Liver (tissue), 3 donors: ENCODE results near the gene LSMEM2.

Experiments used
- ATF3 ChIP-seq: IDR thresholded peaks from 2 replicates; pipeline ENCODE4 v1.6.1; 2016; ENCODE audit warnings: antibody characterized with exemption
- CTCF ChIP-seq: fragments of 150-350 bp; IDR thresholded peaks from 2 replicates; pipeline ENCODE4 v1.5.1; 2017; ENCODE audit warnings: improper control_type of control experiment, low read depth, low read length; ENCODE audit not compliant: missing input control
- EGR1 ChIP-seq, 2 donors: IDR thresholded peaks; 2 replicates each; pipeline ENCODE4 v1.6.1; 2016 to 2018; ENCODE audit warnings: antibody characterized with exemption in 2 of 2, low read depth in 2 of 2
- FOXA1 ChIP-seq: IDR thresholded peaks from 2 replicates; pipeline ENCODE4 v1.6.1; 2016; ENCODE audit warnings: antibody characterized with exemption
- GABPA ChIP-seq, 2 donors: IDR thresholded peaks in 1 of 2; conservative IDR thresholded peaks in 1 of 2; 2 replicates each; pipeline ENCODE4 v1.6.1; 2016; ENCODE audit warnings: antibody characterized with exemption in 2 of 2, mild to moderate bottlenecking in 1 of 2, moderate library complexity in 1 of 2
- HNF4A ChIP-seq, 2 donors: conservative IDR thresholded peaks; 2 replicates each; pipeline ENCODE4 v1.6.1; 2016; ENCODE audit warnings: antibody characterized with exemption in 2 of 2, mild to moderate bottlenecking in 2 of 2
- HNF4G ChIP-seq: IDR thresholded peaks from 2 replicates; pipeline ENCODE4 v1.6.1; 2016; ENCODE audit warnings: antibody characterized with exemption
- JUND ChIP-seq, 2 donors: IDR thresholded peaks; 2 replicates each; pipeline ENCODE4 v1.6.1; 2016; ENCODE audit warnings: antibody characterized with exemption in 2 of 2
- RAD21 ChIP-seq, 2 donors: IDR thresholded peaks; 2 replicates each; pipeline ENCODE4 v1.6.1; 2016; ENCODE audit warnings: antibody characterized with exemption in 2 of 2, mild to moderate bottlenecking in 2 of 2
- SP1 ChIP-seq: IDR thresholded peaks from 2 replicates; pipeline ENCODE4 v1.6.1; 2018; ENCODE audit warnings: antibody characterized with exemption, mild to moderate bottlenecking
- TAF1 ChIP-seq: conservative IDR thresholded peaks from 2 replicates; pipeline ENCODE4 v1.6.1; 2016; ENCODE audit warnings: antibody characterized with exemption, mild to moderate bottlenecking
- TF ChIP-seq, protein P1 (sequence below): IDR thresholded peaks from 2 replicates; pipeline ENCODE4 v1.6.1; 2016; ENCODE audit warnings: antibody characterized with exemption, mild to moderate bottlenecking
- TF ChIP-seq, protein P2 (sequence below): IDR thresholded peaks from 2 replicates; pipeline ENCODE4 v1.6.1; 2016; ENCODE audit warnings: antibody characterized with exemption
- TF ChIP-seq, protein P3 (sequence below): IDR thresholded peaks from 2 replicates; pipeline ENCODE4 v1.6.1; 2016; ENCODE audit warnings: antibody characterized with exemption
- donor health status: healthy.
- donor health status: healthy.

GRCh38 chr3:50258029-50258680 lies 20.7 kb upstream of the LSMEM2 start:
- TF ChIP-seq, protein P1, sequence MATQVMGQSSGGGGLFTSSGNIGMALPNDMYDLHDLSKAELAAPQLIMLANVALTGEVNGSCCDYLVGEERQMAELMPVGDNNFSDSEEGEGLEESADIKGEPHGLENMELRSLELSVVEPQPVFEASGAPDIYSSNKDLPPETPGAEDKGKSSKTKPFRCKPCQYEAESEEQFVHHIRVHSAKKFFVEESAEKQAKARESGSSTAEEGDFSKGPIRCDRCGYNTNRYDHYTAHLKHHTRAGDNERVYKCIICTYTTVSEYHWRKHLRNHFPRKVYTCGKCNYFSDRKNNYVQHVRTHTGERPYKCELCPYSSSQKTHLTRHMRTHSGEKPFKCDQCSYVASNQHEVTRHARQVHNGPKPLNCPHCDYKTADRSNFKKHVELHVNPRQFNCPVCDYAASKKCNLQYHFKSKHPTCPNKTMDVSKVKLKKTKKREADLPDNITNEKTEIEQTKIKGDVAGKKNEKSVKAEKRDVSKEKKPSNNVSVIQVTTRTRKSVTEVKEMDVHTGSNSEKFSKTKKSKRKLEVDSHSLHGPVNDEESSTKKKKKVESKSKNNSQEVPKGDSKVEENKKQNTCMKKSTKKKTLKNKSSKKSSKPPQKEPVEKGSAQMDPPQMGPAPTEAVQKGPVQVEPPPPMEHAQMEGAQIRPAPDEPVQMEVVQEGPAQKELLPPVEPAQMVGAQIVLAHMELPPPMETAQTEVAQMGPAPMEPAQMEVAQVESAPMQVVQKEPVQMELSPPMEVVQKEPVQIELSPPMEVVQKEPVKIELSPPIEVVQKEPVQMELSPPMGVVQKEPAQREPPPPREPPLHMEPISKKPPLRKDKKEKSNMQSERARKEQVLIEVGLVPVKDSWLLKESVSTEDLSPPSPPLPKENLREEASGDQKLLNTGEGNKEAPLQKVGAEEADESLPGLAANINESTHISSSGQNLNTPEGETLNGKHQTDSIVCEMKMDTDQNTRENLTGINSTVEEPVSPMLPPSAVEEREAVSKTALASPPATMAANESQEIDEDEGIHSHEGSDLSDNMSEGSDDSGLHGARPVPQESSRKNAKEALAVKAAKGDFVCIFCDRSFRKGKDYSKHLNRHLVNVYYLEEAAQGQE: no peak
- TF ChIP-seq CTCF: no peak
- TF ChIP-seq RAD21 (IDR thresholded peaks at IDR 0.05): no peak
- TF ChIP-seq, protein P2, sequence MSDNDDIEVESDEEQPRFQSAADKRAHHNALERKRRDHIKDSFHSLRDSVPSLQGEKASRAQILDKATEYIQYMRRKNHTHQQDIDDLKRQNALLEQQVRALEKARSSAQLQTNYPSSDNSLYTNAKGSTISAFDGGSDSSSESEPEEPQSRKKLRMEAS: no peak
- no peak for TF ChIP-seq SP1
- no peak for TF ChIP-seq HNF4G
- no peak for TF ChIP-seq ATF3
- no peak for TF ChIP-seq HNF4A (conservative IDR thresholded peaks at IDR 0.05)
- TF ChIP-seq JUND (IDR thresholded peaks at IDR 0.05): no peak
- no peak for TF ChIP-seq FOXA1
- TF ChIP-seq, protein P3, sequence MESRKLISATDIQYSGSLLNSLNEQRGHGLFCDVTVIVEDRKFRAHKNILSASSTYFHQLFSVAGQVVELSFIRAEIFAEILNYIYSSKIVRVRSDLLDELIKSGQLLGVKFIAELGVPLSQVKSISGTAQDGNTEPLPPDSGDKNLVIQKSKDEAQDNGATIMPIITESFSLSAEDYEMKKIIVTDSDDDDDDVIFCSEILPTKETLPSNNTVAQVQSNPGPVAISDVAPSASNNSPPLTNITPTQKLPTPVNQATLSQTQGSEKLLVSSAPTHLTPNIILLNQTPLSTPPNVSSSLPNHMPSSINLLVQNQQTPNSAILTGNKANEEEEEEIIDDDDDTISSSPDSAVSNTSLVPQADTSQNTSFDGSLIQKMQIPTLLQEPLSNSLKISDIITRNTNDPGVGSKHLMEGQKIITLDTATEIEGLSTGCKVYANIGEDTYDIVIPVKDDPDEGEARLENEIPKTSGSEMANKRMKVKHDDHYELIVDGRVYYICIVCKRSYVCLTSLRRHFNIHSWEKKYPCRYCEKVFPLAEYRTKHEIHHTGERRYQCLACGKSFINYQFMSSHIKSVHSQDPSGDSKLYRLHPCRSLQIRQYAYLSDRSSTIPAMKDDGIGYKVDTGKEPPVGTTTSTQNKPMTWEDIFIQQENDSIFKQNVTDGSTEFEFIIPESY: no peak
- no peak for TF ChIP-seq GABPA (IDR thresholded peaks at IDR 0.05 in 1 of 2, conservative IDR thresholded peaks at IDR 0.05 in 1 of 2)
- no peak for TF ChIP-seq TAF1
- no peak for TF ChIP-seq EGR1 (IDR thresholded peaks at IDR 0.05; ENCODE audit: low read depth in 2 of 2)
